HUDEP-2 (cell line): ENCODE data around the gene TGFBR1.
"Not testable (repeated sequence)": the region's sequence is repeated elsewhere in the genome, so short reads cannot be mapped to it uniquely, and the experiment has no call there.

Experiments used
- DNase-seq, 76 experiments: peaks; one replicate each; lab custom pipeline; 2025; ENCODE audit not compliant: unreplicated experiment in 76 of 76; lab: John Stamatoyannopoulos, UW

TGFBR1 gene

GRCh38 chr9:99184475-99185347 is 79.8 kb downstream of the TGFBR1 start:
- DNase-seq: peak in 61 of 76 experiments; percentile 3 to 71 (median 43)

GRCh38 chr9:99185348-99185632 is 80.4 kb downstream of the TGFBR1 start:
- DNase-seq: no peak

DNA sequence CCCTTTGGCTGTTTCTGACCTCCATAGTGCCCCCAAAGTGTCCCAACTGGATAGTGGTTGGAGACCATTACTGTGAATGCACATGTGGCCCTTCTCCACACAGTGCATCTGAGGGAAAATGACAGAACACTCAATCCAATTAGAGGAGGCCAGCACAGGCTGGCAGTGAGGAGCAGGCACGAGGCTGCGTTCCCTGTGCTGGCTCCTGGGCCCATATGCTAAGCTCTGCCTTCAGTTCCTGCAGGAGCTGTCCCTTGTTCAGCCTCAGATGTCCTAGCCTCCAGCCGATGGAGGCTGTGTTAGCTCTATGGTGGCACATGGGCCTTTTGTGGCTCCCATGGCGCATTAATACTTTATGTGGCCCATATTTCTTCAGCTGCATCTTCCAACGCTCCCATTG is 81.0 kb downstream of the TGFBR1 start:
- no peak for DNase-seq

- DNase-seq: no peak
These were observed 82.4 kb downstream of the TGFBR1 start for GRCh38 chr9:99187311-99187710.

- DNase-seq: no peak
These were observed 84.3 kb downstream of the TGFBR1 start for GRCh38 chr9:99189186-99189585.

- no peak for DNase-seq
These were observed 85.1 kb downstream of the TGFBR1 start for GRCh38 chr9:99189887-99190596.

DNA sequence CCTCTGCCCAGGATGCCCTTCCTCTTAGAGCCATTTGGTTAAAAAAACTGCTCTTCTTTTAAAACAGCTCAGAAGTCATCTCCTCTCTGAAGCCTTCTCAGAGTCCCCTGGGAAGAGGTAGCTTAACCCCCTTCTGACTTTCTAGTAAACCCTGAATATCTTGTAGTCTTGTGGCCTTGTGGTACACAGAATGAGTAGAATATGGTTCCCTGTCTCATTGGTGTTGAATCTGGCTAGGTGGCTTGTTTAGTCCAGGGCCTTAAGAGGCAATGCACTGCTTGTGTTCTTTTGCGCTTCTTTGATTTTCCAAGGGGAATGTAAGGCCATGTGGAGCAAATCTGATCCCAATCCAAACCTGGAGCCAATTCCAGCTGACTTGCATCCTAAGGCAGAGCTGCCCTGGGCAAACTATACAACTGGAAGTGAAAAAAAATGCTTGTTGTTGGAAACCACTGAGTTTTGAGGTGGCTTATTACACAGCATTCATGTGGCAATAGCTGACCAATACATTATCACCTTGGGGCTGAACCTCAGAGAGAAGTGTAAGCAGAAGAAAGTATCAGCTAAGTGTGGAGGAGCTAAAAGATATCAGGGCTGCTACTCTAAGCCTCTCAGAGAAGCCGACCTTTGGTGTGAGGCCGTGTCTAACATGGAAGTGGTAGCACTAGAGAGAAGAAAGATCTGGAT is 85.8 kb downstream of the TGFBR1 start:
- DNase-seq: no peak

DNA sequence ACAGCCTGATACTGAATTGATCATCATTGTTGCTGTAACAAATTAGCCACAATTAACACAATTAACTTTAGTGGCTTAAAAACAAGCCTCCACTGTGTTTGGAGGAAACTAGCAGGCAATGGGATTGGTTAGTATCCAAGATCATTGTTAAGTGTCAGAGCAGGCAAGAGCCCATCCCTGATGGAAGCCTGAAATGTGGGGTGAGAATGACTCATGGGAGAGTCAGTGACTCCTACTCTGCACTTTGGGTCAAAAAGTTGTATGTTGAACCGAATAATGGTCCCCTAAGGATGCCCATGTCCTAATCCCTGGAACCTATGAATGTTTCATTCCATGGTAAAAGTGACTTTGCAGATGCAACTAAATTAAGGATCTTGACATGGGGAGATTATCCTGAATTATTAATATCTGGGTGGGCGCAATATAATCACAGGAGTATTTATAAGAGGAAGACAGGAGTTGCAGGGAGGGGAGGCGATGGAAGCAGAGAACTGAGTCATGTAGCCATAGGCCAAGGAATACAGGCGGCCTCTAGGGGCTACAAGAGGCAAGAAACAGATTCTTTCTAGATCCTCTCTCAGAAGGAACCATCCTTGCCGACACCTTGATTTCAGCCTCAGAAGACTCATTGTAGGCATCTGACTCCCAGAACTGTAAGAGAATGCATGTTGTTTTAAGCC is 88.0 kb downstream of the TGFBR1 start:
- peak in 1 of 76 experiments; percentile 5 for DNase-seq

GRCh38 chr9:99193466-99193821 is 88.5 kb downstream of the TGFBR1 start:
- DNase-seq: no peak

DNA sequence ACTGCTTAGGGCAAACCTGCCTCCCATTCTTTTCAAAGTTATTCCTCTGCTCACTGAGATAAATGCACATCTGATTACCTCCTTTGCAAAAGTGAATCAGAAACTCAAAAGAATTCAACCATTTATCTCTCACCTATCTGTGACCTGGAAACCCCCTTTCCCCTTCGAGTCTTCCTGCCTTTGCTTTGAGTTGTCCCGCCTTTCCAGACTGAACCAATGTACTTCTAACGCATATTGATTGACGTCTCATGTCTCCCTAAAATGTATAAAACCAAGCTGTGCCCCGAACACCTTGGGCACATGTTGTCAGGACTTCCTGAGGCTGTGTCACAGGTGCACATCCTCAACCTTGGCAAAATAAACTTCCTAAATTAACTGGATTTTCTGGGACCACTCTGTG is 91.6 kb downstream of the TGFBR1 start:
- DNase-seq: not testable (repeated sequence)

DNA sequence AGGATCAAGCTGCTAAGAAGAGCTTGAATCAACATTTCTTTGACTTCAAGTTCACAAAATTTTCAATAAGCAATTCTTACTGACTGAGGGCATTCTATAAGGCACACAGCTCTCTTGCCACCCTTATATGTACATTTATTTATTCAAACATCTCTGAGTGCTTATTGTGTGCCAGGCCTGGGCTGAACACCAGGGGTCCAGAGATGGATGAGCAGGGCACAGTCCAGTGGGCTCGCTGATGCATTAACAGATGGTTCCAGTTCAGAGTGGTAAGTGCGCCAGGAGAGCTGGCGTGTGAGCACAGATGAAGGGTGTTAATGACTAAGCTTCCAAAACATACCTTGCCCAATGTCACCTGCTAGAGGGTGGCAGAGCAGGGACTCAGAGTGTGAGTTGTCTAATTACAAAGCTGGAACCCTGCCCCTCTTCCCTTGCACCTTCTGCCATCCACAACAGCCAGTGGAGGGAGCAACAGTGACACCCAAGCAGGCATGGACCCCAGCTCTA is 92.3 kb downstream of the TGFBR1 start:
- DNase-seq: no peak

GRCh38 chr9:99197987-99198386 is 93.1 kb downstream of the TGFBR1 start:
- no peak for DNase-seq

- DNase-seq: no peak
These were observed 95.1 kb downstream of the TGFBR1 start for GRCh38 chr9:99199938-99200539.

- no peak for DNase-seq
These were observed 96.7 kb downstream of the TGFBR1 start for GRCh38 chr9:99201603-99202002.
